Vagina (tissue), 2 donors: Measurements from ENCODE around the gene METTL16. TPM values are rescaled to one million over a fixed set of nuclear protein-coding genes. Genes with fewer than 3 reads are reported as not detected.

Source experiments
- DNase-seq, 2 donors: peaks; one replicate each; pipeline ENCODE4 v3.0.0-alpha.2; 2017; ENCODE audit errors: extremely low spot score in 2 of 2
- H3K27ac ChIP-seq: fragments of 200-600 bp; sonication (generic); one replicate; pipeline ENCODE4 v1.5.1; 2019
- H3K27me3 ChIP-seq: fragments of 200-600 bp; sonication (generic); one replicate; pipeline ENCODE4 v1.5.1; 2019
- H3K36me3 ChIP-seq, 2 donors: fragments of 200-600 bp; sonication (generic); one replicate each; pipeline ENCODE4 v1.5.1; 2017 to 2019
- H3K4me1 ChIP-seq: fragments of 200-600 bp; sonication (generic); one replicate; pipeline ENCODE4 v1.5.1; 2019
- H3K4me3 ChIP-seq, 2 donors: fragments of 200-600 bp; sonication (generic); 1 replicate in 1 of 2; 2 replicates in 1 of 2; pipeline ENCODE4 v1.5.1; 2016 to 2019
- H3K9me3 ChIP-seq: fragments of 200-600 bp; sonication (generic); one replicate; pipeline ENCODE4 v1.5.1; 2019
- CTCF ChIP-seq, 3 experiments: fragments of 450-650 bp in 2 of 3; fragments of 200-600 bp in 1 of 3; sonication (generic) in 1 of 3; IDR thresholded peaks; one replicate each; pipeline ENCODE4 v1.5.1; 2017 to 2019; ENCODE audit warnings: antibody characterized with exemption in 3 of 3, mild to moderate bottlenecking in 2 of 3, moderate library complexity in 2 of 3
- POLR2A ChIP-seq, 2 donors: fragments of 450-650 bp; IDR thresholded peaks; one replicate each; pipeline ENCODE4 v1.6.1; 2017; ENCODE audit warnings: antibody characterized with exemption in 2 of 2, mild to moderate bottlenecking in 2 of 2, moderate library complexity in 2 of 2
- POLR2AphosphoS5 ChIP-seq, 2 donors: sonication (generic); formaldehyde crosslinking; IDR thresholded peaks; one replicate each; pipeline ENCODE4 v1.9.0; 2017; ENCODE audit warnings: antibody characterized with exemption in 2 of 2, mild to moderate bottlenecking in 2 of 2, low read depth in 1 of 2; ENCODE audit not compliant: insufficient read depth in 1 of 2
- intact Hi-C: fragments of 100-400 bp; cut with DNase I; formaldehyde crosslinking; loops from one replicate; pipeline ENCODE4 v1.15.1; 2023
- total RNA-seq: library from RNA; depleted of rRNA; stranded (reverse); fragments of >200 nt; gene quantifications from one replicate; pipeline ENCODE4 v1.2.3, GENCODE V29; 2016

Gene METTL16
- total RNA-seq, 1 donor from 2014 or later, result 30.4 TPM

GRCh38 chr17:2390199-2390836, 121.4 kb downstream of the METTL16 start:
- peaks cover 0 to 29% of the 10 kb centered on the region in 2 donors for H3K36me3 ChIP-seq
- H3K9me3 ChIP-seq, result no peaks in the 10 kb centered on the region
- H3K27ac ChIP-seq, result peak overlapping the region; percentile 99
- H3K4me3 ChIP-seq, result no peak overlapping the region
- DNase-seq, result no peak
- TF ChIP-seq POLR2A (IDR thresholded peaks at IDR 0.05), result no peak
- TF ChIP-seq POLR2AphosphoS5 (IDR thresholded peaks at IDR 0.05; ENCODE audit: insufficient read depth in 1 of 2, low read depth in 1 of 2), result no peak
- no peak for TF ChIP-seq CTCF (IDR thresholded peaks at IDR 0.05)
- peaks cover 42% of the 10 kb centered on the region for H3K4me1 ChIP-seq
- no peaks in the 10 kb centered on the region for H3K27me3 ChIP-seq
- intact Hi-C loops, result loop anchor here (10.0 kb wide), 1 partner anchor 336 kb away; the partner anchor contains the start of gene HIC1

GRCh38 chr17:2388683-2389055, 123.0 kb downstream of the METTL16 start:
- peaks cover 0 to 25% of the 10 kb centered on the region in 2 donors for H3K36me3 ChIP-seq
- intact Hi-C loops, result no loop called here
- TF ChIP-seq POLR2AphosphoS5 (IDR thresholded peaks at IDR 0.05; ENCODE audit: insufficient read depth in 1 of 2, low read depth in 1 of 2), result no peak
- no peak for TF ChIP-seq POLR2A (IDR thresholded peaks at IDR 0.05)
- TF ChIP-seq CTCF (IDR thresholded peaks at IDR 0.05), result no peak
- peaks cover 29% of the 10 kb centered on the region for H3K4me1 ChIP-seq
- H3K27me3 ChIP-seq, result no peaks in the 10 kb centered on the region
- no peaks in the 10 kb centered on the region for H3K9me3 ChIP-seq
- H3K4me3 ChIP-seq, result no peak overlapping the region
- no peak for DNase-seq
- no peak overlapping the region for H3K27ac ChIP-seq

- peaks cover 34% of the 10 kb centered on the region for H3K4me1 ChIP-seq
- no peak overlapping the region for H3K27ac ChIP-seq
- H3K27me3 ChIP-seq, result no peaks in the 10 kb centered on the region
- H3K36me3 ChIP-seq, result peaks cover 0 to 25% of the 10 kb centered on the region in 2 donors
- intact Hi-C loops, result no loop called here
- TF ChIP-seq POLR2AphosphoS5 (IDR thresholded peaks at IDR 0.05; ENCODE audit: insufficient read depth in 1 of 2, low read depth in 1 of 2) (no peak), POLR2A (IDR thresholded peaks at IDR 0.05) (no peak), CTCF (IDR thresholded peaks at IDR 0.05) (no peak)
- H3K4me3 ChIP-seq, result no peak overlapping the region
- DNase-seq, result no peak
- no peaks in the 10 kb centered on the region for H3K9me3 ChIP-seq
Observed at GRCh38 chr17:2388020-2388682, 123.5 kb downstream of the METTL16 start.

GRCh38 chr17:2387086-2388019, 124.3 kb downstream of the METTL16 start:
- intact Hi-C loops, result no loop called here
- Histone ChIP-seq H3K4me1 (peaks cover 42% of the 10 kb centered on the region), H3K27me3 (no peaks in the 10 kb centered on the region), H3K4me3 (no peak overlapping the region), H3K9me3 (no peaks in the 10 kb centered on the region), H3K27ac (no peak overlapping the region), H3K36me3 (peaks cover 0 to 25% of the 10 kb centered on the region in 2 donors)
- DNase-seq, result no peak
- TF ChIP-seq POLR2AphosphoS5 (IDR thresholded peaks at IDR 0.05; ENCODE audit: insufficient read depth in 1 of 2, low read depth in 1 of 2) (no peak), POLR2A (IDR thresholded peaks at IDR 0.05) (no peak), CTCF (IDR thresholded peaks at IDR 0.05) (no peak)
